Neural crest cell (in vitro differentiated cells): ENCODE results near the gene AKAP3. TPM values are rescaled to one million over a fixed set of nuclear protein-coding genes. Genes with fewer than 3 reads are reported as not detected.

Source experiments
- DNase-seq: peaks from one replicate; pipeline ENCODE4 v3.0.0; 2021; ENCODE audit warnings: low read depth, mixed read lengths, low spot score
- H3K27ac Mint-ChIP-seq: one replicate; pipeline ENCODE4 v1.8.0; 2021; ENCODE audit warnings: mild to moderate bottlenecking, mixed read lengths; ENCODE audit not compliant: unreplicated experiment
- H3K27me3 Mint-ChIP-seq: 2 replicates; pipeline ENCODE4 v1.8.0; 2021; ENCODE audit warnings: low read depth, mild to moderate bottlenecking, mixed read lengths
- H3K36me3 Mint-ChIP-seq: 2 replicates; pipeline ENCODE4 v1.8.0; 2021; ENCODE audit warnings: low read depth, mild to moderate bottlenecking, mixed read lengths
- H3K4me1 Mint-ChIP-seq: 2 replicates; pipeline ENCODE4 v1.8.0; 2021; ENCODE audit warnings: mixed read lengths
- H3K4me3 Mint-ChIP-seq: one replicate; pipeline ENCODE4 v1.8.0; 2021; ENCODE audit warnings: mild to moderate bottlenecking, mixed read lengths
- H3K9me3 Mint-ChIP-seq: 2 replicates; pipeline ENCODE4 v1.8.0; 2021; ENCODE audit warnings: mixed read lengths
- CTCF ChIP-seq: fragments of 200-600 bp; sonication (generic); conservative IDR thresholded peaks from 2 replicates; pipeline ENCODE4 v1.5.0; 2021; ENCODE audit warnings: antibody characterized with exemption, mild to moderate bottlenecking
- total RNA-seq: library from RNA; stranded (reverse); gene quantifications from 2 replicates; pipeline ENCODE4 v1.2.1, GENCODE V29; 2021

The AKAP3 gene
- total RNA-seq, 1 donor from 2014 or later: 2.8 TPM

GRCh38 chr12:4615667-4616066 is 33.2 kb downstream of the AKAP3 start:
- H3K27ac Mint-ChIP-seq: no peak overlapping the region
- no peak for DNase-seq
- H3K4me3 Mint-ChIP-seq: no peak overlapping the region
- no peaks in the 10 kb centered on the region for H3K36me3 Mint-ChIP-seq
- no peaks in the 10 kb centered on the region for H3K27me3 Mint-ChIP-seq
- TF ChIP-seq CTCF: no peak
- H3K4me1 Mint-ChIP-seq: no peaks in the 10 kb centered on the region
- H3K9me3 Mint-ChIP-seq: no peaks in the 10 kb centered on the region

GRCh38 chr12:4610481-4610880 is 38.4 kb downstream of the AKAP3 start:
- H3K4me1 Mint-ChIP-seq: peaks cover 16% of the 10 kb centered on the region

GRCh38 chr12:4609071-4609470 is 39.8 kb downstream of the AKAP3 start:
- no peaks in the 10 kb centered on the region for H3K9me3 Mint-ChIP-seq
- no peak overlapping the region for H3K27ac Mint-ChIP-seq
- TF ChIP-seq CTCF: no peak

More at GRCh38 chr12:4610481-4610880, 38.4 kb downstream of the AKAP3 start:
- H3K4me3 Mint-ChIP-seq: no peak overlapping the region
- no peaks in the 10 kb centered on the region for H3K9me3 Mint-ChIP-seq
- H3K27me3 Mint-ChIP-seq: no peaks in the 10 kb centered on the region
- TF ChIP-seq CTCF: no peak
- no peak for DNase-seq
- no peak overlapping the region for H3K27ac Mint-ChIP-seq
- H3K36me3 Mint-ChIP-seq: peaks cover 4% of the 10 kb centered on the region

GRCh38 chr12:4607056-4607455 is 41.8 kb downstream of the AKAP3 start:
- TF ChIP-seq CTCF: no peak
- no peak for DNase-seq
- Mint-ChIP-seq H3K27me3 (peaks cover 21% of the 10 kb centered on the region), H3K27ac (peak overlapping the region; percentile 52), H3K9me3 (no peaks in the 10 kb centered on the region), H3K4me3 (peak overlapping the region; percentile 65), H3K4me1 (peaks cover 25% of the 10 kb centered on the region), H3K36me3 (peaks cover 4% of the 10 kb centered on the region)

More at GRCh38 chr12:4609071-4609470, 39.8 kb downstream of the AKAP3 start:
- Mint-ChIP-seq H3K4me3 (no peak overlapping the region), H3K4me1 (peaks cover 25% of the 10 kb centered on the region), H3K36me3 (peaks cover 4% of the 10 kb centered on the region), H3K27me3 (peaks cover 4% of the 10 kb centered on the region)
- no peak for DNase-seq

GRCh38 chr12:4604684-4605193 is 44.1 kb downstream of the AKAP3 start:
- Mint-ChIP-seq H3K36me3 (peaks cover 4% of the 10 kb centered on the region), H3K27me3 (peaks cover 24% of the 10 kb centered on the region)

More at GRCh38 chr12:4604684-4605193, 44.1 kb downstream of the AKAP3 start:
- DNase-seq: peak; percentile 80
- H3K9me3 Mint-ChIP-seq: no peaks in the 10 kb centered on the region
- H3K4me1 Mint-ChIP-seq: peaks cover 25% of the 10 kb centered on the region
- peak overlapping the region; percentile 99 for H3K4me3 Mint-ChIP-seq
- peak overlapping the region; percentile 83 for H3K27ac Mint-ChIP-seq
- peak; percentile 100 for TF ChIP-seq CTCF
